Astrocyte of the hippocampus (primary cell): ENCODE results near the gene NATD1.

ENCODE experiments used
- DNase-seq: peaks from one replicate; pipeline ENCODE4 v3.0.0; 2011; ENCODE audit warnings: low read depth, low spot score

Gene NATD1

GRCh38 chr17:21289902-21290571 is 36.8 kb upstream of the NATD1 start:
- DNase-seq = peak; percentile 57

DNA sequence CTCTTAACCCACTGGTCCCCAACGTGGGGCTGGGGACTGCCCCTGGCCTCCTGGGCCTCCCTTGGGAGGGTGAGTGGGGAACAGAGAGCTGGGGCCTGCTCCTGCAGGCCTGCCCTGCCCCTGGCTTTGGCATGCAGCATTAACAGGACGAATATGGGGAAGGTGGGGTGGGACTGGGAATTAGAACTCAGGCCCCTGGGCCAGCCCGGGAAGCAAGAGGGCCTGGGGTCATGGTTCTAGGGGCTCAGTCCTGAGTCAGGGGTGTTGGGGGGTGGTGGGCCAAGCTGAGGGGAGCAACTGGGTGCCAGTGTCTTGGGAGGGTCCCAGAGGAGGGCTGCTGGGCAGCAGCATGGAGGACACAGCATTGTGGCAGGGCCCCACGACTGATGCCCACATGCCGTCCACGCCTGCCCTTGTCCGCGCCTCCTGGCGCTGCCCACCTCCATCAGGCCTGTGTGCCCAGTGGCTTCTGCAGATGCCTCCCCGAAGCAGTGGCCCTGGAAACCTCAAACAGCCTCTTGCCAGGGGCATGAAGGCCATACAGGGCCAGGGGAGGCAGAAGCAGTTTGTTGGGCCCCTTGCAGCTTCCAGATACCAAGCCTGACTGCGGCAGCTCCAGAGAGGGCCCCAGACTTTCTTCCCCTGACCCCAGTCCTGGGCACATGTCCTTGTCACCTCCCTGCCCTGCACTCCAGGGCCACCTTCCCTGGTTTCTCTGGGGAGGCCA is 36.1 kb upstream of the NATD1 start:
- DNase-seq = no peak

DNA sequence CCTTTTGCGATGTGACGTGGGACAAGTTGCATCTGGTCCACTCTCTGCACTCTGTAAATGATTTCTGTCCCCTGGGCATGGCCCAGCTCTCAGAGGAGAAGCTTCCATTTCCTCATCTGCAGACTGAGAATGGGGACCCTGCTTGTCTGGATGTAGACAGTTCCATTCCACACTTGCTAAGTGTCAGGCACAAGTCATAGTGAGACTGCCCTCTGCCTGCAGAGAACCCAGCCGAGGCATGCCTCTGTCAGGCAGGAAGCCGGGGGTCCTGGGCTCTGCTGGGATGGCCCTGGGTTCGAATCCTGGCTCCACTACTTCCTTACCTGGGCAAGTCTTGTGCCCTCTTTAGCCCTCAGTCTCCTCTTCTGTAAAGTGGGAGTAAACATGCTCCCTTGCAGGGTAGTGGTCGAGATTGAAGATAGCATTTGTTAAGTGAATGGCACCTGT is 35.4 kb upstream of the NATD1 start:
- no peak for DNase-seq

- DNase-seq = peak; percentile 98
Measured at GRCh38 chr17:21287703-21288449, 34.7 kb upstream of the NATD1 start.

- DNase-seq = no peak
Measured at GRCh38 chr17:21286909-21287702, 33.9 kb upstream of the NATD1 start.

DNA sequence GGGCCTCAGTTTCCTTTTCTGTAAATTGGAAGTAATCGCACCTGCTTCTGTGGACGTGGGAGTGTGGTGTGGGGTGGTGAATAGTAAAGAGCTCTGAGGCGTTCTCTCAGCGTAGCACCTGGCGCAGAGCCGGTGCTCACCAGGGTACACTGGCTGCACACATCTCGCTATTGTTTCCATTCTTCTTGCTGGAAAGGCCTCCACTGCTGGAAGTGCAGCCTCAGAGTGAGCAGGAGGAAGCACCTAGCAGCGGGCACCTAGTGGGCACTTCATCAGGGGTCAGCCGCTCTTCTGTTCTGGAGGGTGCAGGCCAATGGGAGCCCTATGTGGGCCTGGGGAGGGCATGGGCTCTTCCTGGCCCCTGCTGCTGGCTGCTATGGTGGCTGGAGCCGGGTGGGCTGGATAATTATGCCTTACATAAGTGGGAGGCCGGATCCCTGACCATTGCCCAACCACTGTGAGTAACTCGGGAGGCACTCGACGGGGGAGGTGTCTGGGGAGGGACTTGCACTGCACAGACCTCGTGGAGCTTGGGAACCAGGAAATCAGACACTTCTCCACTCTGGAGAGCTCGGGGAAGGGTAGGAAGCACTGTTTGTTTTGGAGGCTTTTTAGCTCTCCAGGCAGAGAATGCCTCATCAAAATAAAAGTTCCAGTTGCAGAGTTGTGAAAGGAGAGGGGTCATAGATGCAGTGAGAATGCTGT is 33.0 kb upstream of the NATD1 start:
- DNase-seq = peak; percentile 97

DNA sequence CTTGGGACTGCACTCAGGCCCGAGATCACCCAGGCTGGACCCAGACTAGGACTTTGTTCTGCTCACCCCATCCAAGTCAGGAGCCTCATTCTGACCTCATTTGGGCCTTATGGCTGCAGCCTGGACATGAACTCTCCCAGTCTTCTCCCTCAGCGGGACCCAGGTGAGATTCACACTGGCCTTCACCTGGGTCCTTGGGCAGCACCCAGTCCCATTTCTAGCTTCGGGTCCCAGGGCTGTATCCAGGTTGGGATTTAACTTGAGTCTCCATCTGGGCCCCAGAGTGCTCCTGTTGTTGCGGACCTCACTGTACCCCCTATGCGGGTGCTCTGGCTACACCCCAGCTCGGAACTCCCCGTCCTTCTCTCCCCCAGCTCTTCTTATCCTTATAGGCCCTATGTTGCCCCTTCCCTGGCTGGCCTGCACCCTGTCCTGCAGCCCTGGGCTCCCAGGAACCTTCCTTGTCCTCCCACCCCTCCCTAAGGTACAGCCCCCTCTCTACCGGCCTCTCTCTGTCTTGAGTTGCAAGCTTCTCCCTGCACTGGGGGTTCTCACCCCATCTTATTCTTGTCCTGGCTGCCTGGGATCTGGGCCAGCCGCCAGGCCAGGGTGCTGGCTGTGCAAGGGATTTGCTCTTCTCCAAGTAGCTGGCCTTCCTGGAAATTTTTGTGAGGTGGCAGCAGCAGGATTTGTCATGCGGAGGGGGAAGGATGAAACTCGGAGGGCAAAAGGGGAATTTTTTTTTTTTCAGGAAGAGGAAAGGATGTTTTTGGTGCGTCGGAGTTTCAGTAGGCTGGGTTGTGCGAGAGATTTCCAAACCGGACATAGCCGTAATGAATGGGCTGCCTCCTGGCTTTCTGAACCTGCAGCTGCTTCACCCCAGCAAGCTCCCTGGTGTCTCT is 32.2 kb upstream of the NATD1 start:
- DNase-seq = peak; percentile 50

DNA sequence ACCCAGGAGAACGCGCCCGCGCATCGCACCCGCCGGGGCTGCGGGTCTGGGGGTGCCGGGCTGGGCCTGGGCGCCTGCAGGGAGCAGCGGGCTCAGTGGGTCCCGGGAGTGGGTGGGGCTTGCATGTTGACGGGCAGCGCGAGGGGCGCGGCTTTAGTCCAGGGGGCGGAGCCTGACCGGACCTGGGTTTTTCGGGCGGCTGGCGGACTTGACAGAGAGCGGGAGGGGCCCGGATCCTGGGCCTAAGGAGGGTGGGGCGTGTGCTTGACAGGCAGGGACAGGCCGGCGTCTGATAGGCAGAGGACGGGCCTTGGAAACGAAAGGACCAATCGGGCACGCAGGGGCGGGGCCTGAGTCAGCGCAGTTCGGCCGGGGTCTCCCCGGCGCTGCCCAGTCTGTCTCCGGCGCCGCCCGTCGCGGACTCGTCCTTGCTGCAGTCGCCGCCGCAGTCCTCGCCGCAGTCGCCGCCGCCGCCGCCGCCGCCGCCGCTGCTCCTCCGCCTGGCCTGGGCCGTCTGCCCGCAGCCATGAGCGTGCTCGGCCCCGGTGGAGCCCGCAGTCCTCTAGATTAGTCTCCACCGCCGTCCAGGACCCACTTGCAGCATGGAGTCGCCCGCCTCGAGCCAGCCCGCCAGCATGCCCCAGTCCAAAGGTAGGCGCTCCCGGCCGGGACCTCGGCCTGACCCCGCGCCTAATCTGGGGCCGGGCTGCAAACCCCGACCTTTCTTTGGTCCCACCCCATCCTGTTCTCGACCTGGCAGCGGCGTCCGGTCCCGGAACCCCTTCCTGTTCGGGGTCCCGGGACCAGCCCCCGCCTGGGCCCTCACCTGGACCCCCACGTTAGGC is 31.3 kb upstream of the NATD1 start, which contains the start of gene MAP2K3:
Gene MAP2K3, plus strand, starts transcription at position 393 of the 845 bp plus-strand sequence. Its CDS starts 210 bp downstream, at position 603.
- DNase-seq = peak; percentile 100

- DNase-seq = peak; percentile 77
Measured at GRCh38 chr17:21283482-21284318, 30.5 kb upstream of the NATD1 start.

DNA sequence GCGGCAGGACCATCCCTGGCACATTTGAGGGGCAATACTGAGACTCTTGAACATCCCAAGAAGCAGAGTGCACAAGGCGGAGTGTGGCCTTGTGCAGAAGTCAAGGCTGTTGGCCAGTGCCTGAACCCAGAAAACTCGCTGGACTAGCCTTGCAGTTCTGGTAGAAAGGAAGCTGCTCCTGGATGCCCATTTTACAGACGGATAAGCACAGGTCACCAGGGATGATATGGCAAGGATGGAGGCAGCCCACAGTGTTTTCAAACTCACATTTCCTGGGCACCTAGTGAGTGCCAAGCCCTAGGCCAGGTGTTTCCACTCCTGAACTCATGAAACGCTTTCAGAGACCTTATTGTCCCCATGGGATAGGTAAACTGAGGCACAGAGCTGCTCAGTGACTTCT is 29.6 kb upstream of the NATD1 start:
- DNase-seq = no peak

GRCh38 chr17:21282231-21282630 is 29.0 kb upstream of the NATD1 start:
- peak; percentile 96 for DNase-seq

DNA sequence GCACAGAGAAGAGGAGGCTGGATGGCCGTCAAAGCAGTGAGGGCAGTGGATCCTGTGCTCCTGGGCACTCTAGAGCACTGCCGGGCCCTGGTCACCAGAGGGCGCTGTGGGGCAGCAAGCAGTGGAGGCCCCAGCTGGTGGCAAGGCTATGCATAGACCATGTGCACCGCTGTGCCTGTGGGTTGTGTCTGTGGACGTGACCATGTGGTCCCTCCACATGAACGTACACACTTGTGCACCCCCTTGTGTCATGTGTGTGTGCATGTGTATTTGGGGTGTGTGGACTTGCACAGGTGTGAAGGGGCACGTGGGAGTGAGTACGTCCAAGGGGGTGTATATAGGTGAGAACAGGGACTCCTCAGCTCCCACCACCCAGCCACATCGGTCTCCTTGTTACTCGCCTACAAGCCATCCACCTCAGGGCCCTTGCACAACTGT is 26.9 kb upstream of the NATD1 start:
- DNase-seq = peak; percentile 91

GRCh38 chr17:21279582-21279981 is 26.4 kb upstream of the NATD1 start:
- no peak for DNase-seq

DNA sequence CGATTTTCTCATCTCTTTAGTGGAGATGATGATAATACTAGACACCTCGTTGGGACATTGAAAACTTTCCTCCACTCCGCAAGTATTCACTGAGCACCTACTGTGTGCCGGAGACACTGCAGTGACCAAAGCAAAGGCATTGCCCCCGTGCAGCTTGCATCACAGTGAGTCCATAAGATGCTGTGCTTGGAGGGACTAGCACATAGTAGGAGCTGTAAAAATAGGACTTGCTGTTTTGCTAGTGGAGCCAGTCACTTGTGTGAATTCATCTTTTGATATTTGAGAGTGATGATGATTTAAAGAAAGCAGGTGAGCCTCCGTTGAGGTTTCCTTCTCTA is 26.0 kb upstream of the NATD1 start:
- no peak for DNase-seq

DNA sequence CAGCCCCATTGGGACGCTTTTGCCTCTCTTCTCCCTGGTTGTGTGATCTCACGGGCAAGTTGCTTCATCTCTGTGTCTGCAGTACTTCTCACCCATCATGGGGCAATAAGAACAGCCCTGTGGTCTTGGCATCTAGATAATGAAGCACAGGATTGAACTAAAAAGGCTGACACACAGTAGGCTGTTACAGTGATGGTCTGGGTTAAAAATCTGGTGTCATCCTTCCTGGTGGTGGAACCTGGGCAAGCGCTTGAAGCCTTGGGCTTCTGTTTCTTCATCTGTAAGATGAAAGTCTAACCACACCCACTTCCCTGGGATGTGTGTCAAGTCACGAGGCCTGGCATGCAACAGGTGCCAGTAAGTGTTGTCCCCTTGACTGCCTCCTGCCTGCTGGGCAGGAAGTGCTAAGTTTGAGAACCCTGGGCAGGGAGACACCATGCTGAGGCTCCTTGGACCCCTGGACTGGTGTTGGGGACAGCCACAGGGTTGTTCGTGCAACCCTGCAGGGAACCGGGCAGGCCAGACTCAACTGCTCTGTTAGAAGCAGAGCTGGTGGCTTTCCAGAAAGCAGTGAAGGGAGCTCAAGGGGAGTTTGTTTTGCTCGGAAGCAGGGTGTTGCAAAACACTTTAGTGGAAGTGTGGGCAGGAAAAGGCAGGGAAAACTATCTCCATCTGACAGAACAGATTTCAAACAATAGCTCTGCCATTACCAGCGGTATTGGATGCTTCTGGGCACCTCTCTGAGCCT is 25.4 kb upstream of the NATD1 start:
- DNase-seq = no peak

- DNase-seq = no peak
Measured at GRCh38 chr17:21277332-21277731, 24.1 kb upstream of the NATD1 start.

- DNase-seq = no peak
Measured at GRCh38 chr17:21276264-21276588, 23.0 kb upstream of the NATD1 start.
